Activated B cell treated with CpG ODN at 0.5 μM for 24 hours (primary cell): ENCODE data around the gene GPRC5C. TPM values are rescaled to one million over a fixed set of nuclear protein-coding genes. Genes with fewer than 3 reads are reported as not detected.

Source experiments
- ATAC-seq: fragments of 200-7000 bp; cut with Tn5 transposase; one replicate; pipeline ENCODE4 v1.10.0; 2021; ENCODE audit warnings: low read depth, mild to moderate bottlenecking, moderate library complexity
- CTCF ChIA-PET: fragments of 350-600 bp; sonication (Branson Sonifier 250); formaldehyde crosslinking; loops from one replicate; lab custom pipeline; 2021; ENCODE audit warnings: antibody characterized with exemption; lab: Charles Lee
- POLR2A ChIA-PET: fragments of 350-600 bp; sonication (Branson Sonifier 250); formaldehyde crosslinking; loops from one replicate; lab custom pipeline; 2021; ENCODE audit warnings: antibody characterized with exemption; lab: Charles Lee
- DNase-seq: peaks from one replicate; pipeline ENCODE4 v3.0.0; 2022
- H3K27ac Mint-ChIP-seq: one replicate; pipeline ENCODE4 v1.8.0; 2020; ENCODE audit warnings: mixed read lengths
- H3K27me3 Mint-ChIP-seq: one replicate; pipeline ENCODE4 v1.8.0; 2021; ENCODE audit warnings: mixed read lengths
- H3K36me3 Mint-ChIP-seq: one replicate; pipeline ENCODE4 v1.8.0; 2021; ENCODE audit warnings: low read depth, mixed read lengths
- H3K4me1 Mint-ChIP-seq: one replicate; pipeline ENCODE4 v1.8.0; 2021; ENCODE audit warnings: mixed read lengths
- H3K4me3 Mint-ChIP-seq: one replicate; pipeline ENCODE4 v1.8.0; 2020; ENCODE audit warnings: mild to moderate bottlenecking, mixed read lengths
- H3K9me3 Mint-ChIP-seq: one replicate; pipeline ENCODE4 v1.8.0; 2020; ENCODE audit warnings: mixed read lengths
- CTCF ChIP-seq: fragments of 200-600 bp; IDR thresholded peaks from one replicate; pipeline ENCODE4 v1.8.0; 2022; ENCODE audit warnings: antibody characterized with exemption, mild to moderate bottlenecking
- intact Hi-C: fragments of 100-400 bp; cut with micrococcal nuclease; formaldehyde crosslinking; loops from one replicate; pipeline ENCODE4 v1.15.1; 2024
- total RNA-seq: library from RNA; stranded (reverse); gene quantifications from 2 replicates; pipeline ENCODE4 v1.2.3, GENCODE V29; 2022

The GPRC5C gene
- total RNA-seq, 1 donor from 2014 or later, result 17.0 TPM

DNA sequence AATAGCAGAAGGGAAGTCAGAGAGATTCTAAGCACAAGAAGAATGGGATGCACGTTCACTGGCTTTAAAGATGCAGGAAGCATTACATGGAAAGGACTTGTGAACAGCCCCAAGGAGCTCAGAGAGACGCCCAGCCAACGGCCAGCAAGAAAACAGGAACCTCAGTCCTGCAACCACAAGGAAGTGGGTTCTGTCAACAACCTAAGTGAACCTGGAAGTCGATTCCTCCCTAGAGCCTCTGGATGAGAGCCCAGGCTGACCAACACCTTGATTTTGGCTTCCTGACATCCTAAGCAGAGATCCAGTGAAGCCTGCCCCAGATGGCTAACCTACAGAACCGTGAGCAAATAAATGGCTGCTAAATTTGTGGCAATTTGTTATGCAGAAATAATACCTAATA lies 40.1 kb upstream of the GPRC5C start:
- intact Hi-C loops, result no loop called here
- ATAC-seq (no peak), DNase-seq (no peak)
- Mint-ChIP-seq H3K36me3 (no peaks in the 10 kb centered on the region), H3K27me3 (peaks cover 11% of the 10 kb centered on the region), H3K9me3 (no peaks in the 10 kb centered on the region), H3K27ac (no peak overlapping the region), H3K4me1 (no peaks in the 10 kb centered on the region), H3K4me3 (no peak overlapping the region)
- CTCF ChIA-PET, result interaction anchor here (1.2 kb wide), 1 partner anchor 24 kb away, joined by 4 read pairs; no protein-coding TSS in a partner anchor
- TF ChIP-seq CTCF, result no peak
- POLR2A ChIA-PET, result no interaction called here

GRCh38 chr17:74392848-74393247 lies 39.0 kb upstream of the GPRC5C start:
- intact Hi-C loops, result no loop called here
- Mint-ChIP-seq H3K36me3 (no peaks in the 10 kb centered on the region), H3K27ac (no peak overlapping the region), H3K4me3 (no peak overlapping the region), H3K4me1 (no peaks in the 10 kb centered on the region), H3K27me3 (peaks cover 11% of the 10 kb centered on the region), H3K9me3 (no peaks in the 10 kb centered on the region)
- DNase-seq, result no peak
- POLR2A ChIA-PET, result no interaction called here
- TF ChIP-seq CTCF, result no peak
- ATAC-seq, result no peak
- CTCF ChIA-PET, result interaction anchor here (1.3 to 1.7 kb wide), 2 partner anchors 14 to 24 kb away, joined by 4 read pairs; no protein-coding TSS in a partner anchor

DNA sequence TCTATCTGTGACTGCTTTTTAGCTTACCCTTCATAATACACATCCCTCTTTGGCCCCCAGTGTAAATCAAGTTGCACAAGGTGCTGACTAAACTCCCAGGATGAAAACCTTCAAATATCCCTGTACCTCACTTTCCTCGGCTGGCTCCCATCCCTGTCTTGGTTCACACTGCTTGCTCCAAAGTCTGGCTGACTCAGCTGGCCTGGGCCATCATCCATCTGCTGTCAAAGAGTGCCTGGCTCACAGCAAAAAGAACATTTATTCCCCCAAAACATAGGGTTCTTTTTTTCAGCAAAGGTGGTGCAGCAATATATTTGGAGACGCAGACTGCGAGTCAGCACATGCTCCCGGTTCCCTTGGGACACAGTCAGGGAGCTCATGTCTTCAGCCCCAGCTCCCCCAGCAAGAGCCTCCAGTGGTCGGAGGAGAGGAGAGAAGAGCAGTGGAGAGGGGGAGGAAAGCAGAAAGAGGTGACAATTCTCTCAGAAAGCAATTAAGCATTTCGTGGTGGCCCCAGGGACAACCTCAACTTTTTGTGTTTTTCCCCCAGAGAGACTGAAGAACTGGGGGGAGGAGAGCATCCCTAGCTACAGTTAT lies 38.4 kb upstream of the GPRC5C start:
- intact Hi-C loops, result no loop called here
- ATAC-seq (no peak), DNase-seq (no peak)
- ChIA-PET POLR2A (no interaction called here), CTCF (interaction anchor here (1.3 to 1.7 kb wide), 2 partner anchors 15 to 24 kb away, joined by 4 read pairs; no protein-coding TSS in a partner anchor)
- no peak overlapping the region for H3K4me3 Mint-ChIP-seq
- no peaks in the 10 kb centered on the region for H3K36me3 Mint-ChIP-seq
- H3K27me3 Mint-ChIP-seq, result peaks cover 11% of the 10 kb centered on the region
- H3K27ac Mint-ChIP-seq, result no peak overlapping the region
- no peak for TF ChIP-seq CTCF
- H3K4me1 Mint-ChIP-seq, result no peaks in the 10 kb centered on the region
- H3K9me3 Mint-ChIP-seq, result no peaks in the 10 kb centered on the region

GRCh38 chr17:74394275-74394950 lies 37.5 kb upstream of the GPRC5C start:
- no peak for ATAC-seq
- no peak for DNase-seq
- H3K4me3 Mint-ChIP-seq, result no peak overlapping the region
- POLR2A ChIA-PET, result no interaction called here
- no peaks in the 10 kb centered on the region for H3K9me3 Mint-ChIP-seq
- TF ChIP-seq CTCF, result no peak
- intact Hi-C loops, result no loop called here
- no peak overlapping the region for H3K27ac Mint-ChIP-seq
- H3K4me1 Mint-ChIP-seq, result no peaks in the 10 kb centered on the region
- CTCF ChIA-PET, result no interaction called here
- H3K27me3 Mint-ChIP-seq, result peaks cover 12% of the 10 kb centered on the region
- no peaks in the 10 kb centered on the region for H3K36me3 Mint-ChIP-seq

GRCh38 chr17:74394977-74395376 lies 36.9 kb upstream of the GPRC5C start:
- Mint-ChIP-seq H3K9me3 (peaks cover 4% of the 10 kb centered on the region), H3K4me3 (no peak overlapping the region), H3K36me3 (no peaks in the 10 kb centered on the region), H3K27me3 (peaks cover 10% of the 10 kb centered on the region), H3K4me1 (no peaks in the 10 kb centered on the region), H3K27ac (no peak overlapping the region)
- no peak for ATAC-seq
- DNase-seq, result no peak
- ChIA-PET POLR2A (no interaction called here), CTCF (no interaction called here)
- intact Hi-C loops, result no loop called here
- no peak for TF ChIP-seq CTCF
